ENCODE measurements around the gene VAPB. TPM values are rescaled to one million over a fixed set of nuclear protein-coding genes. Genes with fewer than 3 reads are reported as not detected.

The VAPB gene
- total and polyA plus RNA-seq, 7 donors = 23.4 to 47.6 (median 36.9) TPM

GRCh38 chr20:58483051-58483450, 94.0 kb downstream of the VAPB start:
- WGBS, 2 donors = 83 to 91% methylated on average over 5 of the region's 5 CpGs
- Histone ChIP-seq H3K9me3 (peaks cover 0 to 8% (median 3%) of the 10 kb centered on the region in 4 donors), H3K4me3 (no peak overlapping the region), H3K27ac (no peak overlapping the region), H3K27me3 (no peaks in the 10 kb centered on the region), H3K36me3 (no peaks in the 10 kb centered on the region), H3K4me1 (peaks cover 0 to 23% (median 22%) of the 10 kb centered on the region in 4 donors)
- no peak for TF ChIP-seq EP300 (IDR thresholded peaks at IDR 0.05)
- TF ChIP-seq POLR2AphosphoS5 (IDR thresholded peaks at IDR 0.05) = no peak
- TF ChIP-seq CTCF (IDR thresholded peaks at IDR 0.05) = no peak
- no peak for TF ChIP-seq POLR2A (IDR thresholded peaks at IDR 0.05)
- DNase-seq = no peak
- intact Hi-C loops (cut with DNase I) = loop anchor here (5.0 kb wide), 1 partner anchor 89 kb away; no protein-coding TSS in a partner anchor

GRCh38 chr20:58483470-58483869, 94.4 kb downstream of the VAPB start:
- H3K4me1 ChIP-seq = peaks cover 0 to 23% (median 22%) of the 10 kb centered on the region in 4 donors
- no peaks in the 10 kb centered on the region for H3K36me3 ChIP-seq
- TF ChIP-seq POLR2AphosphoS5 (IDR thresholded peaks at IDR 0.05) (no peak), CTCF (IDR thresholded peaks at IDR 0.05) (no peak), POLR2A (IDR thresholded peaks at IDR 0.05) (no peak), EP300 (IDR thresholded peaks at IDR 0.05) (no peak)
- H3K27me3 ChIP-seq = no peaks in the 10 kb centered on the region
- no peak overlapping the region for H3K4me3 ChIP-seq
- H3K27ac ChIP-seq = no peak overlapping the region
- 92% methylated on average over 6 of the region's 6 CpGs for WGBS, 2 donors
- intact Hi-C loops (cut with DNase I) = loop anchor here (5.0 kb wide), 1 partner anchor 89 kb away; no protein-coding TSS in a partner anchor
- no peak for DNase-seq
- H3K9me3 ChIP-seq = peaks cover 0 to 8% (median 1%) of the 10 kb centered on the region in 4 donors

- no peaks in the 10 kb centered on the region for H3K36me3 ChIP-seq
Observed at GRCh38 chr20:58485393-58485792, 96.4 kb downstream of the VAPB start.

GRCh38 chr20:58486207-58486606, 97.2 kb downstream of the VAPB start:
- peaks cover 0 to 8% (median 1%) of the 10 kb centered on the region in 4 donors for H3K9me3 ChIP-seq
- H3K27ac ChIP-seq = no peak overlapping the region
- intact Hi-C loops (cut with DNase I) = no loop called here
- no peak for DNase-seq
- TF ChIP-seq CTCF (IDR thresholded peaks at IDR 0.05) (no peak), POLR2A (IDR thresholded peaks at IDR 0.05) (no peak), POLR2AphosphoS5 (IDR thresholded peaks at IDR 0.05) (no peak), EP300 (IDR thresholded peaks at IDR 0.05) (no peak)
- H3K4me3 ChIP-seq = no peak overlapping the region
- H3K27me3 ChIP-seq = no peaks in the 10 kb centered on the region
- peaks cover 0 to 7% (median 5%) of the 10 kb centered on the region in 4 donors for H3K4me1 ChIP-seq
- 26 to 44% methylated on average over 1 of the region's 1 CpG for WGBS, 2 donors
- no peaks in the 10 kb centered on the region for H3K36me3 ChIP-seq

More at GRCh38 chr20:58485393-58485792, 96.4 kb downstream of the VAPB start:
- TF ChIP-seq POLR2AphosphoS5 (IDR thresholded peaks at IDR 0.05) (no peak), EP300 (IDR thresholded peaks at IDR 0.05) (no peak)
- no peak for DNase-seq
- WGBS, 2 donors = 91% methylated on average over 3 of the region's 3 CpGs
- peaks cover 0 to 8% (median 1%) of the 10 kb centered on the region in 4 donors for H3K9me3 ChIP-seq
- H3K4me1 ChIP-seq = peaks cover 0 to 15% (median 13%) of the 10 kb centered on the region in 4 donors
- H3K4me3 ChIP-seq = no peak overlapping the region
- intact Hi-C loops (cut with DNase I) = no loop called here
- no peak overlapping the region for H3K27ac ChIP-seq
- no peaks in the 10 kb centered on the region for H3K27me3 ChIP-seq

- 76 to 87% methylated on average over 7 of the region's 7 CpGs for WGBS, 2 donors
- Histone ChIP-seq H3K9me3 (no peaks in the 10 kb centered on the region), H3K27me3 (no peaks in the 10 kb centered on the region), H3K4me1 (no peaks in the 10 kb centered on the region), H3K4me3 (no peak overlapping the region), H3K36me3 (no peaks in the 10 kb centered on the region), H3K27ac (no peak overlapping the region)
- DNase-seq = no peak
- no peak for TF ChIP-seq CTCF (IDR thresholded peaks at IDR 0.05)
- intact Hi-C loops (cut with DNase I) = no loop called here
Observed at GRCh38 chr20:58492074-58492718, 103.2 kb downstream of the VAPB start.
